HCT116 (cell line): Measurements from ENCODE around the gene ZWILCH. TPM values are rescaled to one million over a fixed set of nuclear protein-coding genes. Genes with fewer than 3 reads are reported as not detected.
"Not testable (repeated sequence)": the region's sequence is repeated elsewhere in the genome, so short reads cannot be mapped to it uniquely, and the experiment has no call there.

ENCODE experiments used
- ATAC-seq: fragments of 200-7000 bp; cut with Tn5 transposase; 2 replicates; pipeline ENCODE4 v1.9.1; 2020; ENCODE audit warnings: mild to moderate bottlenecking, moderate library complexity
- BruUV-seq: library from RNA; stranded (reverse); fragments of 400-500 nt; replicated peaks from 2 replicates; lab custom pipeline; 2021; lab: Mats Ljungman, UMichigan
- CTCF ChIA-PET: fragments of 300-600 bp; sonication (Branson Sonifier 250); formaldehyde crosslinking; loops from one replicate; lab custom pipeline; 2021; ENCODE audit warnings: antibody characterized with exemption; lab: Charles Lee
- POLR2A ChIA-PET: fragments of 300-600, 350-600 bp; sonication (Branson Sonifier 250); formaldehyde crosslinking; loops from one replicate; lab custom pipeline; 2021; ENCODE audit warnings: antibody characterized with exemption; lab: Charles Lee
- RAD21 ChIA-PET, 2 experiments: fragments of 300-600 bp; sonication (Branson Sonifier 250); formaldehyde crosslinking; loops; one replicate each; lab custom pipeline; 2023; ENCODE audit warnings: low total read pairs in 2 of 2; ENCODE audit not compliant: uncharacterized antibody in 2 of 2, unreplicated experiment in 2 of 2, low non-redundant PET in 1 of 2; lab: Charles Lee
- DNase-seq: peaks from one replicate; pipeline ENCODE4 v3.0.0-alpha.2; 2010; ENCODE audit warnings: low read depth, low spot score
- H2AFZ ChIP-seq: fragments of 200-600 bp; shearing (Covaris generic), sonication (generic); 2 replicates; pipeline ENCODE4 v1.6.1; 2017; ENCODE audit warnings: low read depth, mixed run types, mixed read lengths, antibody characterized with exemption, low read length; ENCODE audit not compliant: poor library complexity, severe bottlenecking
- H3K27ac ChIP-seq: 2 replicates; pipeline ENCODE4 v1.5.1; 2012; ENCODE audit warnings: low read depth, low read length
- H3K27me3 ChIP-seq: fragments of 200-600 bp; sonication (generic); 2 replicates; pipeline ENCODE4 v1.6.1; 2016; ENCODE audit warnings: mixed run types, low read length, mixed read lengths; ENCODE audit not compliant: insufficient read depth
- H3K36me3 ChIP-seq, 2 experiments: fragments of 200-500 bp in 1 of 2; fragments of 200-600 bp in 1 of 2; sonication (Bioruptor generic) in 1 of 2; sonication (generic) in 1 of 2; 2 replicates each; pipeline versions ENCODE4 v1.5.1 to v1.6.1; 2014 to 2016; ENCODE audit warnings: low read length in 2 of 2, inconsistent platforms in 1 of 2, mixed read lengths in 1 of 2, mixed run types in 1 of 2; ENCODE audit not compliant: insufficient read depth in 2 of 2, control insufficient read depth in 1 of 2
- H3K4me1 ChIP-seq, 2 experiments: fragments of 200-600 bp in 1 of 2; sonication (generic) in 1 of 2; 2 replicates each; pipeline versions ENCODE4 v1.5.1 to v1.6.1; 2012 to 2017; ENCODE audit warnings: low read length in 2 of 2, inconsistent platforms in 1 of 2, mild to moderate bottlenecking in 1 of 2, mixed read lengths in 1 of 2, mixed run types in 1 of 2, moderate library complexity in 1 of 2; ENCODE audit not compliant: insufficient read depth in 2 of 2, control insufficient read depth in 1 of 2
- H3K4me2 ChIP-seq: fragments of 200-600 bp; sonication (generic); 2 replicates; pipeline ENCODE4 v1.6.1; 2017; ENCODE audit warnings: mixed run types, low read length, mixed read lengths
- H3K4me3 ChIP-seq, 2 experiments: fragments of 200-600 bp in 1 of 2; sonication (generic) in 1 of 2; replicated peaks in 1 of 2; 2 replicates each; pipeline ENCODE4 v1.5.1; 2011 to 2016; ENCODE audit warnings: low read length in 2 of 2, control low read depth in 1 of 2, low read depth in 1 of 2, mild to moderate bottlenecking in 1 of 2, mixed read lengths in 1 of 2, mixed run types in 1 of 2
- H3K79me2 ChIP-seq: fragments of 200-600 bp; sonication (generic); 2 replicates; pipeline ENCODE4 v1.6.1; 2017; ENCODE audit warnings: mild to moderate bottlenecking, mixed run types, low read length, moderate library complexity, mixed read lengths; ENCODE audit not compliant: insufficient read depth
- H3K9ac ChIP-seq: fragments of 200-600 bp; sonication (generic); 2 replicates; pipeline ENCODE4 v1.6.1; 2016; ENCODE audit warnings: low read length, mixed read lengths
- H3K9me2 ChIP-seq: fragments of 200-600 bp; sonication (generic), shearing (Covaris generic); 2 replicates; pipeline ENCODE4 v1.6.1; 2017; ENCODE audit warnings: mixed run types, mild to moderate bottlenecking, moderate library complexity; ENCODE audit not compliant: insufficient read depth
- H3K9me3 ChIP-seq, 2 experiments: fragments of 200-500 bp in 1 of 2; fragments of 200-600 bp in 1 of 2; sonication (Bioruptor generic) in 1 of 2; sonication (generic) in 1 of 2; 2 replicates each; pipeline ENCODE4 v1.6.1; 2014 to 2017; ENCODE audit warnings: low read length in 2 of 2, mixed read lengths in 2 of 2, inconsistent platforms in 1 of 2, low read depth in 1 of 2, mild to moderate bottlenecking in 1 of 2, mixed run types in 1 of 2, moderate library complexity in 1 of 2; ENCODE audit not compliant: control insufficient read depth in 1 of 2, insufficient read depth in 1 of 2
- H4K20me1 ChIP-seq: fragments of 200-600 bp; sonication (generic), shearing (Covaris generic); 2 replicates; pipeline ENCODE4 v1.6.1; 2017; ENCODE audit warnings: mixed run types, mild to moderate bottlenecking, moderate library complexity; ENCODE audit not compliant: insufficient read depth
- ATF3 ChIP-seq: IDR thresholded peaks from 2 replicates; pipeline ENCODE4 v1.6.1; 2012
- RAD21 ChIP-seq: IDR thresholded peaks from 2 replicates; pipeline ENCODE4 v1.6.1; 2012; ENCODE audit warnings: low read depth, mild to moderate bottlenecking
- REST ChIP-seq: IDR thresholded peaks from 2 replicates; pipeline ENCODE4 v1.6.1; 2012; ENCODE audit warnings: low read depth
- SIN3A ChIP-seq: IDR thresholded peaks from 2 replicates; pipeline ENCODE4 v1.6.1; 2012; ENCODE audit warnings: low read depth
- ZBTB33 ChIP-seq: IDR thresholded peaks from 2 replicates; pipeline ENCODE4 v1.6.1; 2011; ENCODE audit warnings: mild to moderate bottlenecking, low read length, moderate library complexity; ENCODE audit not compliant: insufficient replicate concordance; ENCODE audit errors: extremely low read depth
- ZFX ChIP-seq: fragments of 450-650 bp; IDR thresholded peaks from 2 replicates; pipeline ENCODE4 v1.6.1; 2017
- intact Hi-C: fragments of 100-400 bp; cut with micrococcal nuclease; formaldehyde crosslinking; loops from 2 replicates; pipeline ENCODE4 v1.10.0; 2022
- total RNA-seq: library from RNA; stranded (reverse); gene quantifications from one replicate; pipeline ENCODE4 v1.2.1, GENCODE V29; 2021; ENCODE audit not compliant: unreplicated experiment

ZWILCH gene
- total RNA-seq, 1 experiment from 2014 or later = 25.8 TPM

- CTCF ChIA-PET = no interaction called here
- Histone ChIP-seq H3K36me3 (peaks cover 51 to 59% of the 10 kb centered on the region in 2 experiments), H3K9me3 (no peaks in the 10 kb centered on the region), H4K20me1 (peaks cover 44% of the 10 kb centered on the region; the same call in 1 of the 2 replicates)
- TF ChIP-seq SIN3A (no peak), REST (no peak), ZBTB33 (no peak), ATF3 (no peak), ZFX (no peak), RAD21 (no peak)
- TF ChIP-seq, all 23 proteins: peak for 0
- intact Hi-C loops = no loop called here
- no peaks in the 10 kb centered on the region for H3K9me2 ChIP-seq
- peak overlapping the region; percentile 86 for H3K4me2 ChIP-seq
- RAD21 ChIA-PET = no interaction called here
- no peaks in the 10 kb centered on the region for H3K27me3 ChIP-seq
- peak overlapping the region; percentile 86; the same call in 1 of the 2 replicates for H3K27ac ChIP-seq
- BruUV-seq = no TSS peak
- no peak overlapping the region for H2AFZ ChIP-seq
- POLR2A ChIA-PET = no interaction called here
- peaks cover 78% of the 10 kb centered on the region for H3K79me2 ChIP-seq
- peaks cover 4 to 35% of the 10 kb centered on the region in 2 experiments; a peak in 3 of 4 replicates for H3K4me1 ChIP-seq
- no peak for ATAC-seq
- H3K4me3 ChIP-seq = no peak overlapping the region
- no peak for DNase-seq
- 0 out of 2 replicates have a peak overlapping the region, but pooled peaks have one; percentile 99 for H3K9ac ChIP-seq
These were observed 2.6 kb upstream of the ZWILCH start for GRCh38 chr15:66502491-66502890.

GRCh38 chr15:66503041-66503648 lies 2.0 kb upstream of the ZWILCH start:
- not testable (repeated sequence) for DNase-seq

More at GRCh38 chr15:66503041-66503648, 2.0 kb upstream of the ZWILCH start:
- H3K9me3 ChIP-seq, H3K27me3 ChIP-seq, POLR2A ChIA-PET, intact Hi-C loops, BruUV-seq, H3K9me2 ChIP-seq, H2AFZ ChIP-seq, ATAC-seq, CTCF ChIA-PET, RAD21 ChIA-PET: not testable (repeated sequence)
- H3K4me1 ChIP-seq = peaks cover 4 to 33% of the 10 kb centered on the region in 2 experiments; a peak in 3 of 4 replicates
- H3K27ac ChIP-seq = peak overlapping the region; percentile 86
- H3K36me3 ChIP-seq = peaks cover 51 to 59% of the 10 kb centered on the region in 2 experiments
- peak overlapping the region; percentile 99 for H3K9ac ChIP-seq
- peaks cover 84% of the 10 kb centered on the region for H3K79me2 ChIP-seq
- H4K20me1 ChIP-seq = peaks cover 43% of the 10 kb centered on the region; the same call in 1 of the 2 replicates
- peak overlapping the region; percentile 86 for H3K4me2 ChIP-seq
- peak overlapping the region; percentile 90 to 98 for H3K4me3 ChIP-seq
